ENCODE results near the gene UBQLN4.

DNA sequence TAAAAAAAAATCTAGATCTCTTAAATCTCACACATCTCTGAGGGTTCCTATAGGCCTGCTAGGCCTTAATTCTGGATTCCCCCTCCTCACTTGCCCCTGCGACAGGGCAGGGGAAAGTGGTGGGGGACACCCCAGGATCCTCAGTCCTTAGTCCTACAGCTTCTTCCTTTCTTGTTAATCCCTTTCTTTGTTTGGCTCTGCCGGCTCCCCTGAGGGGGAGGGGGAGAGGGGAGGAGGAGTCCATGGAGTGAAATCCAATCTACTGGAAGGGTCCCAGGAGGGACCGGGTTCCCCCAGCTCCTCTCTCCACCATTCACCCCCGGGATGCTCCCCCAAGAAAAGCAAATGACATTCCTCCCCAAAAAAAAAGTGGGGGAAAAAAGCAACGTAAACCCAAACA lies 20.1 kb upstream of the UBQLN4 start:
- no peak for TF ChIP-seq CTCF (tag by site-specific recombination; IDR thresholded peaks at IDR 0.05)
- TF ChIP-seq ZNF792 (tag by site-specific recombination; IDR thresholded peaks at IDR 0.05): no peak
- TF ChIP-seq ZNF521 (tag by site-specific recombination; IDR thresholded peaks at IDR 0.05): no peak
- no peak for TF ChIP-seq ZNF561 (tag by site-specific recombination; IDR thresholded peaks at IDR 0.05; ENCODE audit: borderline replicate concordance)
- no peak for TF ChIP-seq YY1 (tag by site-specific recombination; IDR thresholded peaks at IDR 0.05)
- no peak for TF ChIP-seq ZNF10 (tag by site-specific recombination; IDR thresholded peaks at IDR 0.05)
- no peak for TF ChIP-seq ZNF132 (tag by site-specific recombination; IDR thresholded peaks at IDR 0.05; ENCODE audit: borderline replicate concordance)
- TF ChIP-seq ZNF776 (tag by site-specific recombination; IDR thresholded peaks at IDR 0.05; ENCODE audit: borderline replicate concordance): no peak
